OCI-LY7 (cell line): ENCODE results near the gene P4HA3. TPM values are rescaled to one million over a fixed set of nuclear protein-coding genes. Genes with fewer than 3 reads are reported as not detected.

Source experiments
- Bru-seq: library from RNA; stranded (reverse); fragments of 400-500 nt; gene quantifications from one replicate; lab custom pipeline; 2021; lab: Mats Ljungman, UMichigan
- BruChase-seq, 2 experiments: library from RNA; stranded (reverse); fragments of 400-500 nt; gene quantifications; one replicate each; lab custom pipeline; 2021; lab: Mats Ljungman, UMichigan
- BruUV-seq: library from RNA; stranded (reverse); fragments of 400-500 nt; replicated peaks from 2 replicates; lab custom pipeline; 2021; lab: Mats Ljungman, UMichigan
- CTCF ChIA-PET: fragments of 300-600 bp; sonication (Branson Sonifier 250); formaldehyde crosslinking; loops from one replicate; lab custom pipeline; 2022; ENCODE audit warnings: antibody characterized with exemption; ENCODE audit not compliant: unreplicated experiment; lab: Charles Lee
- POLR2A ChIA-PET: fragments of 300-600 bp; sonication (Branson Sonifier 250); formaldehyde crosslinking; loops from one replicate; lab custom pipeline; 2022; ENCODE audit warnings: antibody characterized with exemption; lab: Charles Lee
- DNase-seq: peaks from one replicate; pipeline ENCODE4 v3.0.0-alpha.2; 2015; ENCODE audit warnings: low spot score
- H2AFZ ChIP-seq: fragments of 200-600 bp; sonication (generic), shearing (Covaris generic); 2 replicates; pipeline ENCODE4 v1.6.1; 2014; ENCODE audit warnings: mild to moderate bottlenecking, antibody characterized with exemption, low read length, moderate library complexity
- H3K27ac ChIP-seq: fragments of 200-600 bp; sonication (generic); 2 replicates; pipeline ENCODE4 v1.5.1; 2014; ENCODE audit warnings: mixed run types, low read depth, mild to moderate bottlenecking, moderate library complexity, low read length, inconsistent platforms; ENCODE audit not compliant: poor library complexity, severe bottlenecking
- H3K36me3 ChIP-seq: fragments of 200-600 bp; sonication (generic); 2 replicates; pipeline ENCODE4 v1.6.1; 2014; ENCODE audit warnings: mild to moderate bottlenecking, antibody characterized with exemption, low read length, moderate library complexity, mixed read lengths; ENCODE audit not compliant: insufficient read depth
- H3K4me1 ChIP-seq: fragments of 200-600 bp; sonication (generic); 2 replicates; pipeline ENCODE4 v1.5.1; 2014; ENCODE audit warnings: mild to moderate bottlenecking, low read length; ENCODE audit not compliant: insufficient read depth, poor library complexity, severe bottlenecking
- H3K4me2 ChIP-seq: fragments of 200-600 bp; sonication (generic); 2 replicates; pipeline ENCODE4 v1.6.1; 2014; ENCODE audit warnings: mild to moderate bottlenecking, low read length
- H3K4me3 ChIP-seq: fragments of 200-600 bp; sonication (generic); 2 replicates; pipeline ENCODE4 v1.5.1; 2014; ENCODE audit warnings: mild to moderate bottlenecking, low read depth, low read length; ENCODE audit not compliant: poor library complexity, severe bottlenecking
- H3K79me2 ChIP-seq: fragments of 200-600 bp; sonication (generic); 2 replicates; pipeline ENCODE4 v1.6.1; 2016; ENCODE audit warnings: low read depth, mild to moderate bottlenecking, low read length, moderate library complexity, mixed read lengths; ENCODE audit not compliant: insufficient read depth
- H3K9me2 ChIP-seq: fragments of 200-600 bp; sonication (generic); 2 replicates; pipeline ENCODE4 v1.6.1; 2016; ENCODE audit warnings: mild to moderate bottlenecking, low read length, mixed read lengths; ENCODE audit not compliant: insufficient read depth
- H3K9me3 ChIP-seq: fragments of 200-600 bp; sonication (generic); 2 replicates; pipeline ENCODE4 v1.6.1; 2014; ENCODE audit warnings: mild to moderate bottlenecking, mixed run types, low read length, mixed read lengths
- H4K20me1 ChIP-seq: fragments of 200-600 bp; sonication (generic); 2 replicates; pipeline ENCODE4 v1.6.1; 2014; ENCODE audit warnings: mild to moderate bottlenecking, antibody characterized with exemption, low read length, moderate library complexity, mixed read lengths; ENCODE audit not compliant: insufficient read depth
- EZH2phosphoT487 ChIP-seq: fragments of 200-600 bp; sonication (generic); IDR thresholded peaks from 2 replicates; pipeline ENCODE4 v1.6.1; 2018; ENCODE audit warnings: low read depth, borderline replicate concordance, mild to moderate bottlenecking, mixed run types, antibody characterized with exemption, low read length, moderate library complexity, mixed read lengths
- intact Hi-C: fragments of 100-400 bp; cut with micrococcal nuclease; formaldehyde crosslinking; loops from one replicate; pipeline ENCODE4 v1.10.0; 2022; ENCODE audit not compliant: unreplicated experiment
- long read RNA-seq: library from polyadenylated mRNA; stranded (forward); transcript quantifications from one replicate; pipeline ENCODE4 v2.0.0, GENCODE V29; 2022
- total RNA-seq, 2 experiments: library from RNA; depleted of rRNA in 1 of 2; stranded (reverse); fragments of >200 nt in 1 of 2; shearing (Covaris generic) in 1 of 2; gene quantifications; 2 replicates each; pipeline ENCODE4 v1.2.3, GENCODE V29; 2014 to 2022
- TF ChIP-seq, protein P1 (sequence below): fragments of 200-600 bp; sonication (generic); conservative IDR thresholded peaks from 2 replicates; pipeline ENCODE4 v1.5.1; 2014; ENCODE audit warnings: mild to moderate bottlenecking, antibody characterized with exemption, low read length, moderate library complexity, mixed read lengths

Gene P4HA3
- total RNA-seq (2014; rRNA removed; shearing (Covaris generic)) = not detected in 2 replicates
- not detected in 2 replicates for total RNA-seq (2022)
- Bru-seq, nascent RNA = not detected
- percentile 3 among the genes with signal in this experiment for BruChase-seq, experiment 1, labeled RNA remaining after a 6-hour chase
- BruChase-seq, experiment 2, labeled RNA remaining after a 2-hour chase = not detected
- long read RNA-seq, partial matches to known transcripts = 0 of 17 reads
- long read RNA-seq, other reads (novel, unspliced or antisense) = 17 of 17 reads

DNA sequence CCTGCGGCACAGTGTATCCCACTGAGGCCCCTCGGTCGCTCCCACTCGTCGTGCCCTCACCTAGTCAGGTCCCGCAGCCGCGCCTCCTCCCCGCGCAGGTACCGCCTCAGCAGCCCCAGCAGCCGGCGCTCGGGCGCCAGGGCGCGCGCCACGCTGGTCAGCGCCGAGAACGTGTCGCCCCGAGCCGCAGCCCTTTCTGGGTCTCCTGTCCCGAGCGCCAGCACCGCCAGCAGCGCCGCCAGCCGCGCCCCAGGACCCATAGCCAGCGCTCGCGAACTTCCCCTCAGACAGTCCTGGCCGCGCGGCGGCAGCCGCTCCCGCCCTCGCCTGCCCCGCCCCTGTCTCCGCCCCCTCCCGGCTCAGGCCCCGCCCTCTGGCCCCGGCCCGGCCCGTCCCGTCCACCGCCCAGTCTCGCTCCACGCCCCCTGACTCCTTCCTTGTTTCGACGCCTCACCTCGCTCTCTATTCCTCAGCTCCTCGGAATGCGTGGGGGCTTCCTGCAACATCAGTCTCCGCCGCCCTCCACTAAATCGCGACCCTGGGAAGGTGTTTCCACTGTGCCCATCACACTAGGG is at the start of gene P4HA3:
TSS of gene P4HA3 (minus strand) at position 289 of the 575 bp plus-strand sequence. CDS start at position 260, 29 bp downstream.
- Histone ChIP-seq H2AFZ (no peak within 1 kb of the TSS), H3K9me3 (peaks cover under 1% of the 10 kb centered on the region; the same call in 1 of the 2 replicates), H3K4me1 (no peaks in the 10 kb centered on the region), H3K4me3 (no peak within 1 kb of the TSS), H3K79me2 (no peaks in the 10 kb centered on the region), H3K9me2 (no peaks in the 10 kb centered on the region), H3K4me2 (no peak within 1 kb of the TSS), H3K27ac (no peak within 1 kb of the TSS), H3K36me3 (no peaks in the 10 kb centered on the region), H4K20me1 (no peaks in the 10 kb centered on the region)
- ChIA-PET POLR2A (no interaction called here), CTCF (no interaction called here)
- no TSS peak for BruUV-seq
- no peak for TF ChIP-seq EZH2phosphoT487
- TF ChIP-seq, protein P1, sequence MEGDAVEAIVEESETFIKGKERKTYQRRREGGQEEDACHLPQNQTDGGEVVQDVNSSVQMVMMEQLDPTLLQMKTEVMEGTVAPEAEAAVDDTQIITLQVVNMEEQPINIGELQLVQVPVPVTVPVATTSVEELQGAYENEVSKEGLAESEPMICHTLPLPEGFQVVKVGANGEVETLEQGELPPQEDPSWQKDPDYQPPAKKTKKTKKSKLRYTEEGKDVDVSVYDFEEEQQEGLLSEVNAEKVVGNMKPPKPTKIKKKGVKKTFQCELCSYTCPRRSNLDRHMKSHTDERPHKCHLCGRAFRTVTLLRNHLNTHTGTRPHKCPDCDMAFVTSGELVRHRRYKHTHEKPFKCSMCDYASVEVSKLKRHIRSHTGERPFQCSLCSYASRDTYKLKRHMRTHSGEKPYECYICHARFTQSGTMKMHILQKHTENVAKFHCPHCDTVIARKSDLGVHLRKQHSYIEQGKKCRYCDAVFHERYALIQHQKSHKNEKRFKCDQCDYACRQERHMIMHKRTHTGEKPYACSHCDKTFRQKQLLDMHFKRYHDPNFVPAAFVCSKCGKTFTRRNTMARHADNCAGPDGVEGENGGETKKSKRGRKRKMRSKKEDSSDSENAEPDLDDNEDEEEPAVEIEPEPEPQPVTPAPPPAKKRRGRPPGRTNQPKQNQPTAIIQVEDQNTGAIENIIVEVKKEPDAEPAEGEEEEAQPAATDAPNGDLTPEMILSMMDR = no peak
- no peak for DNase-seq
- intact Hi-C loops = no loop called here

DNA sequence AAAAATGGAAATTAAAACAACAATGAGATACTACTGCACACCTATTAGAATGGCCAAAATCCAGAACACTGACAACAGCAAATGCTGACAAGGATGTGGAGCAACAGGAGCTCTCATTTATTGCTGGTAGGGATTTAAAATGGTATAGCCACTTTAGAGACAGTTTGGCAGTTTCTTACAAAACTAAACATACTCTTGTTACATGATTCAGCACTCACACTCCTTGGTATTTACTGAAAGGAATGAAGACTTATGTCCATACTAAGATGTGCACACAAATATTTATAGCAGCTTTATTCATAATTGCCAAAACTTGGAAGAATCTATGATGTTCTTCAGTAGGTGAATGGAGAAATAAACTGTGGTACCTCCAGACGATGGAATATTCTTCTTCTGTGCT is 46.0 kb upstream of the P4HA3 start:
- DNase-seq = no peak
- ChIA-PET POLR2A (interaction anchor here (0.7 kb wide), 1 partner anchor 1062 kb away, joined by 3 read pairs; no protein-coding TSS in a partner anchor), CTCF (no interaction called here)
- Histone ChIP-seq H3K4me2 (no peak overlapping the region), H2AFZ (no peak overlapping the region), H4K20me1 (no peaks in the 10 kb centered on the region), H3K9me3 (no peaks in the 10 kb centered on the region), H3K36me3 (no peaks in the 10 kb centered on the region), H3K27ac (no peak overlapping the region), H3K4me1 (no peaks in the 10 kb centered on the region), H3K9me2 (no peaks in the 10 kb centered on the region), H3K4me3 (no peak overlapping the region), H3K79me2 (no peaks in the 10 kb centered on the region)
- intact Hi-C loops = no loop called here
- no TSS peak for BruUV-seq
- TF ChIP-seq, protein P1 = no peak
- no peak for TF ChIP-seq EZH2phosphoT487

DNA sequence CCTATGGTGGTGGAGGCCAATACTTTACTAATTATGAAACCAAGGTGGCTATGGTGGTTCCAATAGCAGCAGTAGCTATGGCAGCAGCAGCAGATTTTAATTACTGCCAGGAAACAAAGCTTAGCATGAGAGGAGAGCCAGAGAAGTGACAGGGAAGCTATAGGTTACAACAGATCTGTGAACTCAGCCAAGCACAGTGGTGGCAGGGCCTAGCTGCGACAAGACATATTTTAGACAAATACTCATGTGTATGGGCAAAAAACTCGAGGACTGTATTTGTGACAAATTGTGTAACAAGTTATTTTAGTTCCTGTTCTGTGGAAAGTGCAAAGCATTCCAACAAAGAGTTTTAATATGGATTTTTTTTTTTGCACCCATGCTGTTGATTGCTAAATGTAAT is 44.2 kb upstream of the P4HA3 start:
- Histone ChIP-seq H3K9me3 (no peaks in the 10 kb centered on the region), H3K36me3 (no peaks in the 10 kb centered on the region), H3K4me1 (no peaks in the 10 kb centered on the region), H2AFZ (no peak overlapping the region), H4K20me1 (no peaks in the 10 kb centered on the region), H3K27ac (no peak overlapping the region), H3K4me3 (no peak overlapping the region), H3K79me2 (no peaks in the 10 kb centered on the region), H3K9me2 (no peaks in the 10 kb centered on the region), H3K4me2 (no peak overlapping the region)
- intact Hi-C loops = no loop called here
- BruUV-seq = no TSS peak
- ChIA-PET CTCF (no interaction called here), POLR2A (no interaction called here)
- TF ChIP-seq, protein P1 = no peak
- TF ChIP-seq EZH2phosphoT487 = no peak
- DNase-seq = no peak
